GM12878 (cell line): ENCODE data around the gene MIF.

ENCODE experiments used
- NRF1 ChIP-seq: conservative IDR thresholded peaks from 2 replicates; pipeline ENCODE4 v1.6.1; 2011; ENCODE audit warnings: mild to moderate bottlenecking, low read depth, low read length, improper control_type of control experiment
- PBX3 ChIP-seq: IDR thresholded peaks from 2 replicates; pipeline ENCODE4 v1.6.1; 2011; ENCODE audit warnings: mild to moderate bottlenecking, low read depth, low read length, moderate library complexity; ENCODE audit not compliant: insufficient replicate concordance
- RAD21 ChIP-seq: IDR thresholded peaks from 2 replicates; pipeline ENCODE4 v1.6.1; 2011; ENCODE audit warnings: mild to moderate bottlenecking, low read depth, low read length, moderate library complexity; ENCODE audit not compliant: insufficient read depth
- TF ChIP-seq, protein P1 (sequence below), 3 experiments: IDR thresholded peaks in 2 of 3; conservative IDR thresholded peaks in 1 of 3; 2 replicates each; pipeline ENCODE4 v1.5.1; 2011; ENCODE audit warnings: low read depth in 3 of 3, low read length in 3 of 3, mild to moderate bottlenecking in 3 of 3, control low read depth in 2 of 3, moderate library complexity in 2 of 3, inconsistent platforms in 1 of 3, mixed read lengths in 1 of 3; ENCODE audit not compliant: control insufficient read depth in 2 of 3, insufficient read depth in 1 of 3; ENCODE audit errors: extremely low read depth in 1 of 3

GRCh38 chr22:23925020-23925606 lies 30.9 kb downstream of the MIF start:
- TF ChIP-seq NRF1 (no peak), PBX3 (no peak), RAD21 (no peak)
- TF ChIP-seq, protein P1, sequence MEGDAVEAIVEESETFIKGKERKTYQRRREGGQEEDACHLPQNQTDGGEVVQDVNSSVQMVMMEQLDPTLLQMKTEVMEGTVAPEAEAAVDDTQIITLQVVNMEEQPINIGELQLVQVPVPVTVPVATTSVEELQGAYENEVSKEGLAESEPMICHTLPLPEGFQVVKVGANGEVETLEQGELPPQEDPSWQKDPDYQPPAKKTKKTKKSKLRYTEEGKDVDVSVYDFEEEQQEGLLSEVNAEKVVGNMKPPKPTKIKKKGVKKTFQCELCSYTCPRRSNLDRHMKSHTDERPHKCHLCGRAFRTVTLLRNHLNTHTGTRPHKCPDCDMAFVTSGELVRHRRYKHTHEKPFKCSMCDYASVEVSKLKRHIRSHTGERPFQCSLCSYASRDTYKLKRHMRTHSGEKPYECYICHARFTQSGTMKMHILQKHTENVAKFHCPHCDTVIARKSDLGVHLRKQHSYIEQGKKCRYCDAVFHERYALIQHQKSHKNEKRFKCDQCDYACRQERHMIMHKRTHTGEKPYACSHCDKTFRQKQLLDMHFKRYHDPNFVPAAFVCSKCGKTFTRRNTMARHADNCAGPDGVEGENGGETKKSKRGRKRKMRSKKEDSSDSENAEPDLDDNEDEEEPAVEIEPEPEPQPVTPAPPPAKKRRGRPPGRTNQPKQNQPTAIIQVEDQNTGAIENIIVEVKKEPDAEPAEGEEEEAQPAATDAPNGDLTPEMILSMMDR (IDR thresholded peaks at IDR 0.05 in 2 of 3, conservative IDR thresholded peaks at IDR 0.05 in 1 of 3; ENCODE audit: control insufficient read depth in 2 of 3, extremely low read depth in 1 of 3, insufficient read depth in 1 of 3, low read depth in 3 of 3, low read length in 3 of 3), result no peak
